ENCODE data around the gene ERC2. TPM values are rescaled to one million over a fixed set of nuclear protein-coding genes. Genes with fewer than 3 reads are reported as not detected.

ERC2 gene
- polyA plus RNA-seq, 1 experiment: 0.07 TPM

DNA sequence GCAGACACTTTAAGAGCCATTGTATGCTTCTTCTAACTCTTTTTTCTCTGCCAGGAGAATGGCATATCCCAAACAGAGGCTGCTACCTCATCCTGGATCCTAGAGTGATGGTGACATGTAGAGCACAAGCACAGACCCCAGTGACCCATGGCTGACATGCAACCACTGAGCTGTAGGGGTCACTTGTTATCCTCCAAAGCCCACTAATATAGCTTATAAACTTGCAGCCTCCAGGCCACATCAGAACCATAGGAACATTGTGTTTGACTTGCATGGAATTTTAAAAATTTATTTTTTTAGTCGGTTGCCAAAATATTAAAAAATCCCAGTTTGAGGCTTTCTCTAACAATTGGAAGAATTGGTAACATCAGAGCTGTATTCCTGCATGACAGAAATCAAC, 698.2 kb downstream of the ERC2 start:
- TF ChIP-seq, protein P1, sequence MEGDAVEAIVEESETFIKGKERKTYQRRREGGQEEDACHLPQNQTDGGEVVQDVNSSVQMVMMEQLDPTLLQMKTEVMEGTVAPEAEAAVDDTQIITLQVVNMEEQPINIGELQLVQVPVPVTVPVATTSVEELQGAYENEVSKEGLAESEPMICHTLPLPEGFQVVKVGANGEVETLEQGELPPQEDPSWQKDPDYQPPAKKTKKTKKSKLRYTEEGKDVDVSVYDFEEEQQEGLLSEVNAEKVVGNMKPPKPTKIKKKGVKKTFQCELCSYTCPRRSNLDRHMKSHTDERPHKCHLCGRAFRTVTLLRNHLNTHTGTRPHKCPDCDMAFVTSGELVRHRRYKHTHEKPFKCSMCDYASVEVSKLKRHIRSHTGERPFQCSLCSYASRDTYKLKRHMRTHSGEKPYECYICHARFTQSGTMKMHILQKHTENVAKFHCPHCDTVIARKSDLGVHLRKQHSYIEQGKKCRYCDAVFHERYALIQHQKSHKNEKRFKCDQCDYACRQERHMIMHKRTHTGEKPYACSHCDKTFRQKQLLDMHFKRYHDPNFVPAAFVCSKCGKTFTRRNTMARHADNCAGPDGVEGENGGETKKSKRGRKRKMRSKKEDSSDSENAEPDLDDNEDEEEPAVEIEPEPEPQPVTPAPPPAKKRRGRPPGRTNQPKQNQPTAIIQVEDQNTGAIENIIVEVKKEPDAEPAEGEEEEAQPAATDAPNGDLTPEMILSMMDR (IDR thresholded peaks at IDR 0.05; ENCODE audit: insufficient read depth, low read depth, low read length): no peak
- H3K36me3 ChIP-seq (ENCODE audit: control insufficient read depth, insufficient read depth, low read length): no peaks in the 10 kb centered on the region
- H3K27me3 ChIP-seq (ENCODE audit: control insufficient read depth, insufficient read depth, low read length): peaks cover 3% of the 10 kb centered on the region; the same call in 1 of the 2 replicates
- ChIA-PET CTCF (no interaction called here), POLR2A (no interaction called here)
- no peak for DNase-seq (ENCODE audit: low read depth)
- H3K4me3 ChIP-seq (ENCODE audit: low read depth, low read length): no peak overlapping the region

DNA sequence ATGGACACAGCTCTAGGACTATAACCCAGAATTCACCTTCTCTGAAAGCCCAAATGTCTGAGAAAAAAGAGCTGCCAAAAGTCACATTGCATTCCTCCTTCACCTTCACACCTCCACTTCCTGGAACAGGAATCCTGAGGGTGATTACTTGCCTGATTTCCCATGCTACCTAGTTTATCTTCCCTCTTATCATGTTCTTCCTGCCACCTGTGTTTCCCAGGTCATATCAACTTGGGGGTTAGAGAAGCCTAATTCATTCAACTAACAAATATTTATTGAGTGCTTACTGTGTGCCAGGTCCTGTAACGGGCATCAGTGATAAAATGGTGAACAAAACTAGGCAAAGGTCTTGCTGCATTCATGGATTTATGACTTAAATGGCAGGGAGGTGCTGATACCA, 701.5 kb downstream of the ERC2 start:
- Histone ChIP-seq H3K27me3 (ENCODE audit: control insufficient read depth, insufficient read depth, low read length) (peaks cover 3% of the 10 kb centered on the region; the same call in 1 of the 2 replicates), H3K4me3 (ENCODE audit: low read depth, low read length) (no peak overlapping the region), H3K36me3 (ENCODE audit: control insufficient read depth, insufficient read depth, low read length) (no peaks in the 10 kb centered on the region)
- CTCF ChIA-PET: interaction anchor here (0.6 kb wide), 1 partner anchor 138 kb away, joined by 3 read pairs; no protein-coding TSS in a partner anchor
- DNase-seq (ENCODE audit: low read depth): no peak
- TF ChIP-seq, protein P1 (IDR thresholded peaks at IDR 0.05; ENCODE audit: insufficient read depth, low read depth, low read length): no peak
- POLR2A ChIA-PET: no interaction called here

DNA sequence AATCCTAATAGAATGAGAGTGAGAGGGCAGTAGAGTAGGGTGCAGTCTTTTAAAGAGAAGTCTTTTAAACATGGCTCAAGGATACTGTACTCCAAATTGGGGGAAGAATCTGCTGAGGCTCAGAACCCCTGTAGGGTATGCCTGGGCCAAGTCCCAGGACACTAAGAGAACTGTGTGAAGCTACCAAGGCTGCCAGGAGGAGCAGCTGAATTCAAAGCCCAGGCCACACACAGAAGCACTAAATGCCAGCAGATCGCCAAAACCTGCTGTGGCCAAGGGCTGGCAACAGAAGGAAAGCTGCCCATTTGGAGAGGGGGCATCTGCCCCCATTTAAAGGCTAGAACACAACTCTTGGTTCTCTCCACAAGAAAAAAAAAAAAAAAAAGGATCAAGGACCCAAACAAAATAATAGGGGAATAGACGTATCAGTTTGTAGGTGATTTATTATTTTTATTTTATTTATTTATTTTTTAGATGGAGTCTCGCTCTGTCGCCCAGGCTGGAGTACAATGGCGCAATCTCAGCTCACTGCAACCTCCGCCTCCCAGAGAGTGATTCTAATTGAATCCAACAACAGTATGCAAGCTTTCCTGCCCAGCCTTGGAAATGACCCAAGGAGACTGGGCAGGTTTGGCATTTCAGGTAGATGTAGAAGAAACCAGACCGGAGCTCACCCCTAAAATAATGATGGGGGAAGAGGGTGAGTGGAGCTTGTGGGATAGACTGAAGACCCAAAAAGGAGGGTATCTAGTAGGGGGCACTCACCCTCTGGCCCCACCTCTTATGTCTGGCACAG, 702.2 kb downstream of the ERC2 start:
- DNase-seq (ENCODE audit: low read depth): no peak
- H3K27me3 ChIP-seq (ENCODE audit: control insufficient read depth, insufficient read depth, low read length): peaks cover 3% of the 10 kb centered on the region; the same call in 1 of the 2 replicates
- CTCF ChIA-PET: interaction anchor here (0.6 kb wide), 1 partner anchor 137 kb away, joined by 3 read pairs; no protein-coding TSS in a partner anchor
- TF ChIP-seq, protein P1 (IDR thresholded peaks at IDR 0.05; ENCODE audit: insufficient read depth, low read depth, low read length): no peak
- POLR2A ChIA-PET: no interaction called here
- H3K36me3 ChIP-seq (ENCODE audit: control insufficient read depth, insufficient read depth, low read length): no peaks in the 10 kb centered on the region
- no peak overlapping the region for H3K4me3 ChIP-seq (ENCODE audit: low read depth, low read length)

DNA sequence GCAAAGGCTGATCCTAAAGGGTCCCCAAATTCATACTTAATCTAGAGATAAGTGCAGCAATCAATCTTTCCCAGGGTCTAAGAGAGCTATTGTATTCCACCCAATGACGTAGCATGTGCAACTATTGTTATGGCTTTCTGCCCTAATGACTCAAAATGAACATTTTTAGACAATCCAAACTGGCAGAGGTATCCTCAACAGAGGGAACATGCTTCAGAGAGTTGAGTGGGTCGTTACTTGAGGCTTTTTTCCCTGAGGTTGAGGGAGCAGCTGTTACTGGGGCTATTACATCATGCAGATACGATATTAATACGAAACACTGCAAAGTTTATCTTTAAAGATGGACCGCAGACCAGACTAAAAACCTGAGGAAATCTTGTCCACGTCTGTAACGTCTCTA, 702.9 kb downstream of the ERC2 start:
- ChIA-PET POLR2A (no interaction called here), CTCF (no interaction called here)
- Histone ChIP-seq H3K36me3 (ENCODE audit: control insufficient read depth, insufficient read depth, low read length) (no peaks in the 10 kb centered on the region), H3K4me3 (ENCODE audit: low read depth, low read length) (no peak overlapping the region), H3K27me3 (ENCODE audit: control insufficient read depth, insufficient read depth, low read length) (peaks cover 3% of the 10 kb centered on the region; the same call in 1 of the 2 replicates)
- TF ChIP-seq, protein P1 (IDR thresholded peaks at IDR 0.05; ENCODE audit: insufficient read depth, low read depth, low read length): no peak
- DNase-seq (ENCODE audit: low read depth): no peak

DNA sequence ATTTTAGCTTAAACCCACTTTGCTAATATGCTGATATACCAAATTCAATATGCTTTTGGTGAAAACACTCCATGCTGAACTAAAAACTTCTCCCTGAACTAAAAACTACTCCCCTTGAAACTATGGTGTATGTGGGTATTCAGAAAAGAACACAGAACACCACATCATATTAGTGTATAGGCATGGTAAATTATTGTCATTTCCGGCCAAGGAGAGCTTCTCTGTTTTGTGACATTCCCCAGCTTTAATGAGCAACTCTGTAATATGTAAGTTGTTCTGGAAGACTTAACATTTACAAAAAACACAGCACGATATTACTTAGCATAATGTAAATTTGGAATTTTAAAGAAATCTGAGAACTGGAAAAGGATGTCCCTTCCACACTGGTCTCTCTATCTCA, 711.3 kb downstream of the ERC2 start:
- H3K27me3 ChIP-seq (ENCODE audit: control insufficient read depth, insufficient read depth, low read length): 0 out of 2 replicates have a peak, but pooled peaks cover 1% of the 10 kb centered on the region
- DNase-seq (ENCODE audit: low read depth): no peak
- no peak overlapping the region for H3K4me3 ChIP-seq (ENCODE audit: low read depth, low read length)
- ChIA-PET POLR2A (no interaction called here), CTCF (no interaction called here)
- no peaks in the 10 kb centered on the region for H3K36me3 ChIP-seq (ENCODE audit: control insufficient read depth, insufficient read depth, low read length)
- TF ChIP-seq, protein P1 (IDR thresholded peaks at IDR 0.05; ENCODE audit: insufficient read depth, low read depth, low read length): no peak
